HG02678 (cell line): ENCODE data around the gene CAPZB.
A peak's percentile ranks its signal among the peaks of the same experiment; 100 is the strongest.

Experiments
- ATAC-seq: cut with Tn5 transposase; IDR thresholded peaks from one replicate; pipeline ENCODE4 v1.9.1; 2021; ENCODE audit warnings: mild to moderate bottlenecking, moderate library complexity; ENCODE audit not compliant: unreplicated experiment

The CAPZB gene

GRCh38 chr1:19410393-19410792 is 74.9 kb downstream of the CAPZB start:
- no peak for ATAC-seq

DNA sequence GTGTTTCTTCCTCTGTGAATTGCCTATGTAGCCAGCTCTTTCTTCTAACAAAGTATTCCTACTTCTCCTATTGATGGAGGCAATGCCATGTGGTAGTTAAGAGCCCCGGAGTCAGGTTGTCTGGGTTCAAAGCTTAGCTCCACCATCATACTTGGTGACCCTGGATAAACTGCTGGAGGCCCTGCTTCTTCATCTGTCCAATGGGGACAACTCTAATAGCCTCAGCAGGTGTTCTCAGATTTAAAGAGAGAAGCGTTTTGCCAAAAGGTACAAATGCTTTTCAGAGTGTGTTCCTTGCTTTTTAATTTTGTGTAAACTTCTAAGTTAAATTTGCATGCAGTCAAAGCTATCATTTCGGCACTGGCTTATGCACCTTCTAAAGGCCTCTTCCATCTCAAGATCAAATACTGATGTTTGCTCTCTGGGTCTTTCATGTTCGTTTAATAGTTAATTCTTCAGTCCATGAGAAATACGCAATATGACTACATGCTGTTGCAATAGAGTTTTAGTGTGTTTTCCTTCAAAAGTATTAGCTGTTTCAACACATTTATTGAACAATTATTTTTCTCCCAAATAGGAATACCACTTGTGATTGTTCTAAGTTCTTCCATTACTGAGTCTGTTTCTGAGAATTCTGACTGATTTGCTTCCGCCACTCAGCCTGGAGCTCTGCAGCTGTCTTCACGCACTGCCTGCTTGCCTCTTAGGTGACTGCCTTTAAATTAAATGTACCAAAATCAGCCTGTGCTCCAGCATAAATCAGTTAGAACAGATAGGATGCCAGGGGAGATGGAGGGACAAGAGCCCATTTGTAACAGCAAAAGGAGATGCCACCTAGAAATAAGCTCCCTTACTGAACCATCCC is 75.6 kb downstream of the CAPZB start:
- ATAC-seq: no peak

GRCh38 chr1:19407494-19408096 is 77.7 kb downstream of the CAPZB start:
- no peak for ATAC-seq

- no peak for ATAC-seq
These were observed 78.7 kb downstream of the CAPZB start for GRCh38 chr1:19406680-19407079.

DNA sequence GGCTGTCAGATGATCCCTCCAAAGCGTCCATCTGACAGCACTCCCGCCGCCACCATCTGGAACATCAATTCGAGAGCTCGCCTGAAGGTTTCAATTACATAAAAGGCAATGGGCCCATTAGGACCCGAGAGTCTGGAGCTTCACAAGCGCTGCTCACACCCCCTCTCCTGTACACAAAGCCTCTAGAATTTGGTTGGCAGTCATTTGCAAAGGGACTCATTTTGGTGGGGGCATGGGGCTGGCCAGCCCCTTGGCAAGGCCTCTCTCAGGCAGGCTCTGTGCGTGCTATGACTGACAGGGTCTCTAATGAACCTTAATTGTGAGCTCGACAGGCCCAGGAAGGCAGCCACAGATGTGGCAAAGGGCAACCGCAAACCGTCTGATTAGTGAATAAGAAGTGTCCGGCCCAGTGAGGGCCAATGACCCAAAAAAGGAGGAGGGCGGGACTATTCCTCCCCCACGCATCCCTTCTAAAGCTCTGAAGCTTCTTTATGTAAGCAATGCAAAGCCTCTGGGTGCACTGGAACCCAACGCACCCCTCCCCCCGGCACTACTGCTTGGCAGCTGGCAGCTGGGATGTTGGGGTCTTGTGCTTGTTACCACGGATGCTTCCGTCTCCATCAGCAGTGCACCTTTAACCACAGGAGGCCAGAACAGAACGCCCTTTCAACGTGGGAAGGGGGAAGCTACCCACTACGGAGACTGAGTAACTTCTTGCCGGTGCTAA is 79.4 kb downstream of the CAPZB start:
- no peak for ATAC-seq

DNA sequence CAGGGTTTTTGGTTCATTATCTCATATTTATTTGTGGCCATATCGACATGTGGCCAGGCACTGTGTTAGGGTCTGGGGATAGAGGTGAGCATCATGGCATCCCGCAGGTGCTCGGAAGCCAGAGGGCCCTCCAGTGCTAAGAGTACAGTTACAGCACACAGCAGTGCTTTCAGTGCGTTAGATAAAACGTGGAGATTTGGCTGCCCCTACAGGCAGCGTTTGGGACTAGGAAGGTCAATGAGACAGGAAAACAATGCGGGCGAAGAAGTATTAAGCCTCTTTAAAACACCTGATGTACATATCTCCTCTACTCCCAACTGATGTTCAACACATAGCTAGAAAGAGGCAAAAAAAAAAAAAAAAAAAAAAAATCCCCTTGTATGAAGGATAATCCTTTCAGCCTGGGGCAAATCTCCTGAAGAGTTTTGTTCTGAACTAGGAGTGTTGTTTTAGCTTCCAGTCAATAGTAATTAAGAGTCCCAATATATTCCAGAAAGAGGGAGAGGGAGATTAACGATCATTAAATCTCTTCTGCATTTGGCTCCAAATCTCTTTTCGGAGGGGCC is 80.1 kb downstream of the CAPZB start:
- no peak for ATAC-seq

DNA sequence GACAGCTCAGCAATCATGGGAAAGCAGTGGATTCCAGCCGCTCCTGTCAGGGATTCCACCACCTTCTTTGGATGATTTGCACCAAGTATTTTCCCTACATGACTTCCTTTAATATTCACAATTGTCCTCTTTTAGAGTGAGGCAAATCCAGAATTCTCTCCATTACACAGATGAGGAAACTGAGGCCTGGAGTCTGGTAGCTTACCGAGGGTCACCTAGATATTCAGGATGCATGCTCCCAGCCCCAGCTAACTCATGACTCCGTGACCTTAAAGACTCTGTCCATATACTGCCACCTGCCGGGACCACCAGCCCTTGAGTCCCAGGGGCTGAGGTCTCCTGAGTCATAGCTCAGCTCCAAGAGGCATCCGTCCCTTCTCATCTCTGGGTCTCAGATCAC is 80.6 kb downstream of the CAPZB start:
- ATAC-seq: no peak

DNA sequence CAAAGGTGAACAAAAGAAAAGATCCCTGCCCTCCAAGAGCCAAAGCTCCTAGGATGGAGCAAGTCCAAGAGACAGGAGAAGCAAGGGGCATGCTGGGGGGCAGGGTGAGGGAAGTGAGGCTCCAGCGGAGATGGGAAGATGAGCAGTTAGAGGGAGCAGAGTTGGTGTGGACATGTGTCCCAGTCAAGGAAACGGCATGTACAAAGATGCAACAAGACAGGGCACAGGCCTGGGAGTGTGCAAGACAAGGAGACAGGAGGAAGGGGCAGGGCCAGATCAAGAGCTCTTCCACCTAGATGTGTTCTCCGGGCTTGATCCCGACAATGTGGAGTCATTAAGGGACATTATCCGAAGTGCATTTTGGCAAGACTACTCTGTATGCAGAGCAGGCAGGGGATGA is 82.1 kb downstream of the CAPZB start:
- no peak for ATAC-seq

- no peak for ATAC-seq
These were observed 83.1 kb downstream of the CAPZB start for GRCh38 chr1:19402031-19402813.

DNA sequence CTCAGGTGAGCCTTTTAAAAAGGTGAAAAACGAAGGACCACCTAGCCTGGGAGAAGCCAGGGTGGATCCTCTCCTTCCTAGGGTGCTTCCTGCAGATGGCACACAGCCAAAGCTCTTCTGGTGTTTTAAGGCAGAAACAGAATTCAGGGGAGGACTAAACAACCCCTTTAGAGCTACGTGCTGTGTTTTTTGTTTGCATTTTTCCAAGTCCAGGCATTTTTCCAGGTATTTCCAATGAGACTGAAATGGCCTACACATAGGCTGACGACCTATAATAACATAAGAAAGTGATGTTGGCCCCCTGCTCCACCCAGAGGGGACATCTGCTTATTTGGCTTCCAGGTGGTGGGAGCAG is 83.8 kb downstream of the CAPZB start:
- ATAC-seq: no peak

DNA sequence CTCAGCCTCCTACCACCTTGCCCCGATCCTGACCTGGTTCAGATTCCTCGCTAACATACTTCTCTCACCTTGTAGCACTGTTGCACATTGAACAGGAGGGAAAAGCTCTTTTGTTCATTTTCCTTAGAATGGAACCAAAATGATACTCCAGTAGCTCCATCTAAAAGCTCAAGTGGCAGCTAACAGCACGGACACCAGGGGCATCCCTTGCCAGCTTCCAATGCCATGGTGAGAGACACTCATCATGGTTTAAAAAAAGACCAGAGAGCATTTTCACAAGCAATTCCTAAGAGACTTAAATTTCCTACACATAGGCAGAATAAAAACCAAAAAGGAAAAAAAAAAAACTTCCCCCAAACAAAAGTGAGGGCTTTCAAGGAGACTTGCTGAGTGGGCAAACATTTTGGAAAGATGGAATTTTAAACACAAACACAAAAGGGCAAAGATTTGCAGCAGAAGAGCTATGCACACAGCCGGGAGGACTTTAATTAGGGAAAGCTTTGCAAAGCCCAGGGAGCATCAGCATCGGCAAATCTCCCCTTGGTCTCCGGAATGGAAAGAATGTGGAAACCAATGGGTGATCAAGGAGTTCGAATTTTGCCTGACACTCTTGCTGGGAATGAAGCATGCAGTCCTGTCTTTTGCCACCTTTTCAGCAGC is 84.3 kb downstream of the CAPZB start:
- ATAC-seq: no peak

DNA sequence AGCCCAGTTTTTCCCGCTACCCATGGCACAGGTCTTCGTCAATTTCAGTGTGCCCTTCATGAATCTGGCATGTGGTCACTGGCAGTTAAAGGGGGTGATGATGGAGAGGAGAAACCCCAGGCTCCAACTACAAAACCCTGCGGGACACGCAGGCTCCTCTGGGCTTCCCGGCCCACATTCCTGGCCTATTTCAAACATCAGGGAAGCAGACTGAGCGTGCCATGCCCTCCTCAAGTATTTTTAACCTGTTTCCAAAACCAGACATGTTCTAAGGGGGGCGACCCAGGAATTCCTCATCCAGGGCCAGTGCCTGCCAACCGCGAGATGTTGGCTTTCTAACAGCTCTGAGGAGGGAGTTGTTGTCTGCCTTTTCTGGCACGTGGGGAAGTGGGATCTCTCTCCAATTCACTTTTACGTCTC is 85.1 kb downstream of the CAPZB start:
- no peak for ATAC-seq

DNA sequence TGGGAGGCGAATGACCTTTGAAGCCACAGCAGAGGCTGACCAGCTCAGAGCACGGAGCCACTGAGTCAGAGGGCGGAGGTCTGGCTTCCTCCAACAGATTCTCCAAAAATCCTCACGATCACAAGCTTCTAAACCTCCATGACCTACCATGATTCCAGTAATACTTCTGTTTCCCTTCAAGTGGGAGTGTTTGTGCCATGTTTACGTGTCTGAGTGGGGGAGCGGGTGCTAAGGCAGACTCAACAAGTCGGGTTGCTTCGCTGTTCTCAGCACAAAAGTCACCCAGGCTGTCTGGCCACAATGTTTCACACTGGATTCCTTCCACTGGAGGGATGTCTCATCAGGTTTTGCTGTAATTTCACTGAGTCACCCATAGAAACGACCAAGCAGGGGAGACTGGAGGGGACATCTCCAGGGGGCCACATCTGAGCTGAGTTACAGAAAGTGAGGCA is 87.0 kb downstream of the CAPZB start:
- no peak for ATAC-seq

DNA sequence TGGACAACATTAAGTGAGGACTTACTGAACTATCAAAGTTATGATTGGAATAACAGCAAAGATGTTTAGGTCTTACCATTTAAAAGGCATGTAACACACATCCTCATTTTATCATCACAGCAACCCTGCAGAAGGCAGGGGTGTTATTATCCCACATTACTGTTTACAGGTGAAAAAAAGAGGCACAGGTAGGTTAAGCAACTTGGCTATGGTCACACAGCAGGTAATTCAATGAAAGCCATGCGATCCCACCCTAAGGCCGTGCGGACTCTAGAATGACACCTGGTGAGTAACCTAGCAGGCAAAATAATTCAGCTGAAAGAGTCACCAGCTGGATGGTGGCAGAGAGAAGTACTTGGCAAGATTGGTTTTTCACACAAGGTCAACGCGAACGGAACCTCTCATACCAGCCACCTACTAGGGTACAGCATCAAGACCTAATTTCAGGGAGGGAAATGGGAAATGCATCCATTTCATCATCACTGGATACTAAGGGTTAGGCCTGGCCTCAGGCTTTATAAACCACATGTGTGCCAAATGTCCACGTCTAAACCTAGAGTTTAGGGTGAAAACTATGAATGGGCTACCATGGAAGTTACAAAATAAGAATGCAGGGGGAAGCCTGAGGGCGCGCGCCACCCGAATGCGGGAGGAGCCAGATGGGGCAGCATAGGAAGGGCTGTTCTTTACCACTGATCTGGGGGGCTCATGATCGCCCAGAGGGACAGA is 88.0 kb downstream of the CAPZB start:
- no peak for ATAC-seq

GRCh38 chr1:19396280-19396679 is 89.1 kb downstream of the CAPZB start:
- no peak for ATAC-seq

DNA sequence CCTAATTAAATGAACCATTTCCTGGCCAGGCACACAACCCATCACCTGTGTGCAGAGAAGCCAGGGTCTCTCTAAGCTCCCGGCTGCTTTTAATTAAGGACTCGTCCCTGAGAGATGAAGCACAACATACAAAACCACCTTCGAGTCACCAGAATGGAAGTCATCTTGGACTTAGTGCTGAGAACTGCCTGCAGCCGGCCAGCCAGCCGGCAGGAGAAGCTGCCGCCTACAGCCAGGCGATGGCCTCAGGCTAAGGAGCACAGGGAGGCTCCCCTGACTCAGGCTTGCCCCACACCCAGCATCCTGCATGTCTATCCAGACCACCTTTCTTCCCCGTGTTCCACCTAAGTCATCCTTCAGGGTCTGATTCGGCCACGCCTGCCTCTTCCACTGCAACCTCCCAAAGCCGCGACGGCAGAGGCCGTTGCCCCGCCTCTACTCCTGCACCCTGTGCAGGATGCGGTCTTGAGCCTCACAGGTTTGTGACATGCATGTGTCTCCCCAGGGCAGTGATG is 89.6 kb downstream of the CAPZB start:
- no peak for ATAC-seq

GRCh38 chr1:19393046-19393445 is 92.3 kb downstream of the CAPZB start:
- no peak for ATAC-seq

DNA sequence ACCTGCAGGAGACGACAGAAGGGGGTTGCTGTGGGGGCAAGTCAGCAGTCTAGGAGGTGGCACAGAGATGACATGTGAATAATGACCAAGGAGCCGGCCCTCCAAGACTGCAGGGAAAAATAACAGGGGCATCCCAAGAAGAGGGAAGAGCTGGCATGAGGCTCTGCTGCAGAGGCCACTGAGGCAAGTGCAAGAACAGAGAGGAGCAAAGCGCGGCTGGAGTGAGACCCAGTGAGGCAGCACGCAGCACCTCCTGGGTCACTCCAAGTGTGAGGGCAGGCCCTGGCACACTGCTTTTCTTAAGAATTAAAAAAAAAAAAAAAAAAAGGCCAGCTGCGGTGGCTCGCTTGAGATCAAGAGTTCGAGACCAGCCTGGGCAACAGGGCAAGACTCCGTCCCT is 93.1 kb downstream of the CAPZB start:
- no peak for ATAC-seq

- peak; percentile 8 for ATAC-seq
These were observed 93.8 kb downstream of the CAPZB start for GRCh38 chr1:19391596-19391981.
